Stimulated activated CD4-positive, alpha-beta T cell treated with anti-CD3 and anti-CD28 coated beads, Interleukin-4, amount 100 ng/mL, for 4 hours (primary cell): ENCODE results near the gene UHRF1.
"Not testable (repeated sequence)": the region's sequence is repeated elsewhere in the genome, so short reads cannot be mapped to it uniquely, and the experiment has no call there.

Source experiments
- DNase-seq, 2 experiments: peaks; one replicate each; pipeline ENCODE4 v3.0.0-alpha.2; 2020

The UHRF1 gene

GRCh38 chr19:4938461-4938860 lies 29.2 kb downstream of the UHRF1 start:
- DNase-seq = not testable (repeated sequence)

GRCh38 chr19:4939466-4939865 lies 30.2 kb downstream of the UHRF1 start:
- DNase-seq = no peak

- not testable (repeated sequence) for DNase-seq
Observed at GRCh38 chr19:4941638-4942169, 32.4 kb downstream of the UHRF1 start.

- DNase-seq = not testable (repeated sequence)
Observed at GRCh38 chr19:4950650-4951049, 41.3 kb downstream of the UHRF1 start.

GRCh38 chr19:4951656-4952055 lies 42.4 kb downstream of the UHRF1 start:
- no peak for DNase-seq

- DNase-seq = no peak
Observed at GRCh38 chr19:4952945-4953344, 43.6 kb downstream of the UHRF1 start.

GRCh38 chr19:4954320-4955149 lies 45.2 kb downstream of the UHRF1 start:
- not testable (repeated sequence) for DNase-seq

GRCh38 chr19:4955274-4955673 lies 46.0 kb downstream of the UHRF1 start:
- DNase-seq = no peak

- no peak for DNase-seq
Observed at GRCh38 chr19:4957981-4958380, 48.7 kb downstream of the UHRF1 start.

GRCh38 chr19:4962085-4962619 lies 52.9 kb downstream of the UHRF1 start:
- no peak for DNase-seq

GRCh38 chr19:4965061-4965460 lies 55.8 kb downstream of the UHRF1 start:
- DNase-seq = no peak

- no peak for DNase-seq
Observed at GRCh38 chr19:4966591-4966990, 57.3 kb downstream of the UHRF1 start.

- no peak for DNase-seq
Observed at GRCh38 chr19:4967738-4968461, 58.6 kb downstream of the UHRF1 start.

GRCh38 chr19:4968462-4969291 lies 59.4 kb downstream of the UHRF1 start, which contains the start of gene KDM4B:
Gene KDM4B (plus strand): TSS chr19:4969113. CDS start chr19:5032891, 63,778 bp downstream.
- peak; percentile 98 to 99 for DNase-seq

- DNase-seq = no peak
Observed at GRCh38 chr19:4969292-4969771, 60.0 kb downstream of the UHRF1 start.

- no peak for DNase-seq
Observed at GRCh38 chr19:4969772-4970531, 60.7 kb downstream of the UHRF1 start.

- DNase-seq = no peak
Observed at GRCh38 chr19:4970558-4971423, 61.5 kb downstream of the UHRF1 start.

GRCh38 chr19:4971424-4971793 lies 62.1 kb downstream of the UHRF1 start:
- peak in 1 of 2 experiments; percentile 20 for DNase-seq

- DNase-seq = no peak
Observed at GRCh38 chr19:4971816-4972495, 62.7 kb downstream of the UHRF1 start.
